Stimulated activated CD8-positive, alpha-beta memory T cell treated with anti-CD3 and anti-CD28 coated beads, Interleukin-4, amount 100 ng/mL, for 48 hours (primary cell): ENCODE results near the gene PPP1CC.
"Not testable (repeated sequence)": the region's sequence is repeated elsewhere in the genome, so short reads cannot be mapped to it uniquely, and the experiment has no call there.

Experiments
- DNase-seq: peaks from one replicate; pipeline ENCODE4 v3.0.0-alpha.2; 2020

The PPP1CC gene

GRCh38 chr12:110750784-110751461, 8.2 kb upstream of the PPP1CC start:
- DNase-seq = no peak

- no peak for DNase-seq
Observed at GRCh38 chr12:110746550-110746949, 3.9 kb upstream of the PPP1CC start.

GRCh38 chr12:110745542-110746284, 3.0 kb upstream of the PPP1CC start:
- no peak for DNase-seq

- no peak for DNase-seq
Observed at GRCh38 chr12:110744601-110745264, 2.0 kb upstream of the PPP1CC start.

- no peak for DNase-seq
Observed at GRCh38 chr12:110744151-110744571, 1.5 kb upstream of the PPP1CC start.

GRCh38 chr12:110743571-110744093, 941 bp upstream of the PPP1CC start:
- peak; percentile 19 for DNase-seq

GRCh38 chr12:110742096-110742717, 484 bp downstream of the PPP1CC start:
- peak; percentile 37 for DNase-seq

- DNase-seq = peak; percentile 42
Observed at GRCh38 chr12:110741341-110742095, 1.2 kb downstream of the PPP1CC start.

- DNase-seq = peak; percentile 23
Observed at GRCh38 chr12:110739894-110740293, 2.8 kb downstream of the PPP1CC start.

GRCh38 chr12:110739488-110739887, 3.2 kb downstream of the PPP1CC start:
- peak; percentile 20 for DNase-seq

- DNase-seq = peak; percentile 20
Observed at GRCh38 chr12:110737532-110737931, 5.2 kb downstream of the PPP1CC start.

- peak; percentile 25 for DNase-seq
Observed at GRCh38 chr12:110737016-110737415, 5.7 kb downstream of the PPP1CC start.

- peak; percentile 20 for DNase-seq
Observed at GRCh38 chr12:110733900-110734299, 8.8 kb downstream of the PPP1CC start.

GRCh38 chr12:110733089-110733715, 9.5 kb downstream of the PPP1CC start:
- peak; percentile 17 for DNase-seq

- DNase-seq = peak; percentile 4
Observed at GRCh38 chr12:110732572-110732971, 10.1 kb downstream of the PPP1CC start.

GRCh38 chr12:110731479-110731878, 11.2 kb downstream of the PPP1CC start:
- DNase-seq = no peak

GRCh38 chr12:110728628-110729027, 14.1 kb downstream of the PPP1CC start:
- no peak for DNase-seq

GRCh38 chr12:110726708-110727369, 15.9 kb downstream of the PPP1CC start:
- no peak for DNase-seq

GRCh38 chr12:110726028-110726427, 16.7 kb downstream of the PPP1CC start:
- DNase-seq = no peak

- DNase-seq = no peak
Observed at GRCh38 chr12:110725267-110725666, 17.4 kb downstream of the PPP1CC start.

GRCh38 chr12:110722892-110723291, 19.8 kb downstream of the PPP1CC start:
- not testable (repeated sequence) for DNase-seq
